ENCODE results near the gene ROR2.

The ROR2 gene

DNA sequence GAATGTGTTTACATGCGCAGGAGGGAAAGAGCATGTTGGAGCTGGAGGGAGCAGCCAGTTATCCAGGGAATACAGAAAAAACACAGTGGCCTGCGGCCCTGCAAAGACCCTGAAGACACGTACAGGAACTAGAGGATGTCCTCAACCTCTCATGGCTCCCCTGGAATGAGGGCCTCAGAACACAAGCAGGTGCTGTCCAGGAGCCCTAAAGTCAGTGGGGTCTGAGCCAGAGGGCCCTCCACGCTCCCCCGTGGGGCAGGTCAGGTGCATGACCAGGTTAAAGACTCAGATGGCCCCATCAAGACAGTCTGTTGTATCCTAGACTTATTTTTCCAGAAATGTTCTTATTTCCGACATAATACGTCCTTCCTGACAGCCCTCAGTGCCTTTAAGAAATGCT, 106.9 kb downstream of the ROR2 start:
- TF ChIP-seq, protein P1, sequence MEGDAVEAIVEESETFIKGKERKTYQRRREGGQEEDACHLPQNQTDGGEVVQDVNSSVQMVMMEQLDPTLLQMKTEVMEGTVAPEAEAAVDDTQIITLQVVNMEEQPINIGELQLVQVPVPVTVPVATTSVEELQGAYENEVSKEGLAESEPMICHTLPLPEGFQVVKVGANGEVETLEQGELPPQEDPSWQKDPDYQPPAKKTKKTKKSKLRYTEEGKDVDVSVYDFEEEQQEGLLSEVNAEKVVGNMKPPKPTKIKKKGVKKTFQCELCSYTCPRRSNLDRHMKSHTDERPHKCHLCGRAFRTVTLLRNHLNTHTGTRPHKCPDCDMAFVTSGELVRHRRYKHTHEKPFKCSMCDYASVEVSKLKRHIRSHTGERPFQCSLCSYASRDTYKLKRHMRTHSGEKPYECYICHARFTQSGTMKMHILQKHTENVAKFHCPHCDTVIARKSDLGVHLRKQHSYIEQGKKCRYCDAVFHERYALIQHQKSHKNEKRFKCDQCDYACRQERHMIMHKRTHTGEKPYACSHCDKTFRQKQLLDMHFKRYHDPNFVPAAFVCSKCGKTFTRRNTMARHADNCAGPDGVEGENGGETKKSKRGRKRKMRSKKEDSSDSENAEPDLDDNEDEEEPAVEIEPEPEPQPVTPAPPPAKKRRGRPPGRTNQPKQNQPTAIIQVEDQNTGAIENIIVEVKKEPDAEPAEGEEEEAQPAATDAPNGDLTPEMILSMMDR (IDR thresholded peaks at IDR 0.05; ENCODE audit: borderline replicate concordance, insufficient read depth, low read depth, low read length): no peak
- H3K4me3 ChIP-seq (ENCODE audit: low read depth, low read length): no peak overlapping the region

DNA sequence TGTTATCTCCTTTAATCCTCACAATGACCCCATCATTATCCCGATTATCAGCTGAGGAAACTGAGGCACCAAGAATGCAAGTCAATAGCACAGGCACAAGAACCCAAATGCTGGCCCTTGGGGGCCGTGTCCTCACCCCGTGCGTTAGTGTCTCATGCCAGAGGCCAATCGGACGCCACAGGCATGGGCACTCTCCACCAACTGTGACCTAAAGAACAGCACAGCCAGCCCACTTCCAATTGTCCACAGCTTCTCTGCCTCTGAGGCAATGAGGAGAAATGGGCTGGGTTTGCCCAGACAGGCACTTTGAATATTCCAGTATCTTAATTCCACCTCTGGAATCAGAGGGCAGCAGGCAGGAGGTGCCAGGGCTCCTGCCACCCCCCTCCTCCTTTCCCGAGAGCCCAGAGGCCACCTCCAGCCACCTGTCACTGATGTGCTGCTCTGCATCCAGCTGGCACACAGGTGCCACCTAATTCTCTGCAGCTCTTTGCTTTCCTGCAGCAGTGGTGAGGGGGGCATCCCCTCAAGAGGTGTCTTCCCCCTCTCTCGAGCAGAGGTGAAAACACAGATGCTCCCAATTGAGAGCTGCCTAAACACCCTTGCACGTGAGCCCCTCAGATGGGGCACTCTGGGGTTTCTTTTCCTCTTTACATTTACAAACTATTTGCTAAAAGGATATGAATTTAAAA, 107.5 kb downstream of the ROR2 start:
- H3K4me3 ChIP-seq (ENCODE audit: low read depth, low read length): no peak overlapping the region
- TF ChIP-seq, protein P1 (IDR thresholded peaks at IDR 0.05; ENCODE audit: borderline replicate concordance, insufficient read depth, low read depth, low read length): no peak

DNA sequence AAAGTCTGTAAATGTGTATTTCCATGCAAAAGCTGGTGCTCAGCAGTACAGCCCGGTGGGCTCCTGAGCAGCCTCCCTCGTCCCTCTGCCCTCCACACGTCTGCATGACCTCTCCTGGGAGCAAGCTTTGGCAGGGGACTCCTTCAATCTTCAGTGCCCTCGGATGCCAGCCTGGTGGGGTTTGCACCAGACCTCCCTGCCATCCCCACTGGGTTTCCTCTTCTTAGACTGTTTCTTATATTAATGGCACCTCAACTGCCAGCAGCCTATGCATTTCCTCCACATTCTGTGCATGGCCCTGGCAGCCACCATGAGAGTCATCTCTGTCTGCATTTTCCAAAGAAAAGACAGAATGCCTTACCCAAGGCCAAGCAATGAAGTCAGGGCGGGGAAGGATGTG, 108.4 kb downstream of the ROR2 start:
- TF ChIP-seq, protein P1 (IDR thresholded peaks at IDR 0.05; ENCODE audit: borderline replicate concordance, insufficient read depth, low read depth, low read length): no peak
- H3K4me3 ChIP-seq (ENCODE audit: low read depth, low read length): no peak overlapping the region

DNA sequence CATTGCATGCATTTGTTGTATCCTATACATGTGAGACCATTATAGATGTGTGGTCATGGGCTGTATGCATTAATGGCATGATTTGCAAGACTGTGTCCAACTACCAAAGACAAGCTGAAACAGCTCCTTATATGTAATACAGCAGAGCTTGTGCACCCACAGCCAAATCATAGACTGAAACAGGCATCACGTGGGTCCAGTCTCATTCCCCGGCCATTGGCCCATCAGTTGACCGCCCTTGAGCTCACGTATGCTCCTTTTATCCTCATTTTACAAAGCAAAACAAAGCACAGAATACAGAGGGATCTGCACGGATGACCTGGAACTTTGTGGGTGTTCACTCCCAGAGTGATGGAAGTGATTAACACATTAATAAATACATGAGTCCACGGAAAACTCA, 109.1 kb downstream of the ROR2 start:
- no peak overlapping the region for H3K4me3 ChIP-seq (ENCODE audit: low read depth, low read length)
- TF ChIP-seq, protein P1 (IDR thresholded peaks at IDR 0.05; ENCODE audit: borderline replicate concordance, insufficient read depth, low read depth, low read length): no peak

DNA sequence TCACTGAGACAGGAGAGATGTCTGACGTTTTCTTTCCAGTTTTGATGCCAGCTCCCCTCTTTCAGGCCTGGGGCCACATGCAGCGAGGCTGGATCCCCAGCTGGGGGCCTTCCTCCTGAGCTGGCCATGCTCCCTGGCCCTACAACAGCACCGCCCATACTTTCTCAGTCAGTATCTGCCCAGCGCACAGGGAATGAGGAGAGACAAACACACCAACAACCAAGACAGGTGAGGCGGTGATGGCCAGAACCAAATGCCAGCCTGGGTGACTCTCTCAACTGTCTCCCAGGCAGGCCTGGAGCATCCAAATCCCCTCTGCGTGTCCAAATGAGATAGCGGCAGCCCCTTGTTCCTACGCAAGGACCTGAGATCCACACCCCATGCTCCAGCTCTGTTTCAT, 109.6 kb downstream of the ROR2 start:
- no peak overlapping the region for H3K4me3 ChIP-seq (ENCODE audit: low read depth, low read length)
- TF ChIP-seq, protein P1 (IDR thresholded peaks at IDR 0.05; ENCODE audit: borderline replicate concordance, insufficient read depth, low read depth, low read length): no peak

DNA sequence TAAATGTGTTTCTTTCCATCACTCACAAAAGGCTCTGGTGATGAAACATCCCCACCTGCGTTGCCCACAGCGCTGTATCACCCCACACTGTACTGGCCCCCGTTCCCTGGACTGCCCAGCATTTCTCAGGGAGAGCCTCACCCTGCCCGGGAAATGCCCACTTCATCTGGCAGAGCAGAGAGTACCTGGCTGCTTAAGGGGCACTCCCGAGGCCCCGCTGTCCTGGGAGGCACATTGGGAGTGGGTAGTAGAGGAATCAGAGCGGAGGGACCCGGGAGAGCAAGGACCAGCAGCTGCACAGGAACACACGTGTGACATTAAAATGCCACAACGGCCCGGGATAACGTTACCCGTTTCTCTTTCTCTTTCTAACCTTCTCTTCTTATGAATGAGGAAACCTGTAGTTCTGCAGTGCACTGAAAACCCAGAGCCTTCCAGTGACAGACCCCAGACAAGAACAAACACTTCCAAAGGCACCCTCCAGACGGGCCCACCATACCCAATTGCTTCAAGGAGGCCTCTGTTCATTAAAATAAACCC, 110.0 kb downstream of the ROR2 start:
- H3K4me3 ChIP-seq (ENCODE audit: low read depth, low read length): no peak overlapping the region
- TF ChIP-seq, protein P1 (IDR thresholded peaks at IDR 0.05; ENCODE audit: borderline replicate concordance, insufficient read depth, low read depth, low read length): no peak

Data from GM12875 (cell line).